HCT116 (cell line): Measurements from ENCODE around the gene PLCD1. TPM values are rescaled to one million over a fixed set of nuclear protein-coding genes. Genes with fewer than 3 reads are reported as not detected.

ENCODE experiments used
- ATAC-seq: fragments of 200-7000 bp; cut with Tn5 transposase; 2 replicates; pipeline ENCODE4 v1.9.1; 2020; ENCODE audit warnings: mild to moderate bottlenecking, moderate library complexity
- BruUV-seq: library from RNA; stranded (reverse); fragments of 400-500 nt; replicated peaks from 2 replicates; lab custom pipeline; 2021; lab: Mats Ljungman, UMichigan
- CTCF ChIA-PET: fragments of 300-600 bp; sonication (Branson Sonifier 250); formaldehyde crosslinking; loops from one replicate; lab custom pipeline; 2021; ENCODE audit warnings: antibody characterized with exemption; lab: Charles Lee
- POLR2A ChIA-PET: fragments of 300-600, 350-600 bp; sonication (Branson Sonifier 250); formaldehyde crosslinking; loops from one replicate; lab custom pipeline; 2021; ENCODE audit warnings: antibody characterized with exemption; lab: Charles Lee
- RAD21 ChIA-PET, 2 experiments: fragments of 300-600 bp; sonication (Branson Sonifier 250); formaldehyde crosslinking; loops; one replicate each; lab custom pipeline; 2023; ENCODE audit warnings: low total read pairs in 2 of 2; ENCODE audit not compliant: uncharacterized antibody in 2 of 2, unreplicated experiment in 2 of 2, low non-redundant PET in 1 of 2; lab: Charles Lee
- DNase-seq: peaks from one replicate; pipeline ENCODE4 v3.0.0-alpha.2; 2010; ENCODE audit warnings: low read depth, low spot score
- H2AFZ ChIP-seq: fragments of 200-600 bp; shearing (Covaris generic), sonication (generic); 2 replicates; pipeline ENCODE4 v1.6.1; 2017; ENCODE audit warnings: low read depth, mixed run types, mixed read lengths, antibody characterized with exemption, low read length; ENCODE audit not compliant: poor library complexity, severe bottlenecking
- H3K27ac ChIP-seq: 2 replicates; pipeline ENCODE4 v1.5.1; 2012; ENCODE audit warnings: low read depth, low read length
- H3K27me3 ChIP-seq: fragments of 200-600 bp; sonication (generic); 2 replicates; pipeline ENCODE4 v1.6.1; 2016; ENCODE audit warnings: mixed run types, low read length, mixed read lengths; ENCODE audit not compliant: insufficient read depth
- H3K36me3 ChIP-seq, 2 experiments: fragments of 200-500 bp in 1 of 2; fragments of 200-600 bp in 1 of 2; sonication (Bioruptor generic) in 1 of 2; sonication (generic) in 1 of 2; 2 replicates each; pipeline versions ENCODE4 v1.5.1 to v1.6.1; 2014 to 2016; ENCODE audit warnings: low read length in 2 of 2, inconsistent platforms in 1 of 2, mixed read lengths in 1 of 2, mixed run types in 1 of 2; ENCODE audit not compliant: insufficient read depth in 2 of 2, control insufficient read depth in 1 of 2
- H3K4me1 ChIP-seq, 2 experiments: fragments of 200-600 bp in 1 of 2; sonication (generic) in 1 of 2; 2 replicates each; pipeline versions ENCODE4 v1.5.1 to v1.6.1; 2012 to 2017; ENCODE audit warnings: low read length in 2 of 2, inconsistent platforms in 1 of 2, mild to moderate bottlenecking in 1 of 2, mixed read lengths in 1 of 2, mixed run types in 1 of 2, moderate library complexity in 1 of 2; ENCODE audit not compliant: insufficient read depth in 2 of 2, control insufficient read depth in 1 of 2
- H3K4me2 ChIP-seq: fragments of 200-600 bp; sonication (generic); 2 replicates; pipeline ENCODE4 v1.6.1; 2017; ENCODE audit warnings: mixed run types, low read length, mixed read lengths
- H3K4me3 ChIP-seq, 2 experiments: fragments of 200-600 bp in 1 of 2; sonication (generic) in 1 of 2; replicated peaks in 1 of 2; 2 replicates each; pipeline ENCODE4 v1.5.1; 2011 to 2016; ENCODE audit warnings: low read length in 2 of 2, control low read depth in 1 of 2, low read depth in 1 of 2, mild to moderate bottlenecking in 1 of 2, mixed read lengths in 1 of 2, mixed run types in 1 of 2
- H3K79me2 ChIP-seq: fragments of 200-600 bp; sonication (generic); 2 replicates; pipeline ENCODE4 v1.6.1; 2017; ENCODE audit warnings: mild to moderate bottlenecking, mixed run types, low read length, moderate library complexity, mixed read lengths; ENCODE audit not compliant: insufficient read depth
- H3K9ac ChIP-seq: fragments of 200-600 bp; sonication (generic); 2 replicates; pipeline ENCODE4 v1.6.1; 2016; ENCODE audit warnings: low read length, mixed read lengths
- H3K9me2 ChIP-seq: fragments of 200-600 bp; sonication (generic), shearing (Covaris generic); 2 replicates; pipeline ENCODE4 v1.6.1; 2017; ENCODE audit warnings: mixed run types, mild to moderate bottlenecking, moderate library complexity; ENCODE audit not compliant: insufficient read depth
- H3K9me3 ChIP-seq, 2 experiments: fragments of 200-500 bp in 1 of 2; fragments of 200-600 bp in 1 of 2; sonication (Bioruptor generic) in 1 of 2; sonication (generic) in 1 of 2; 2 replicates each; pipeline ENCODE4 v1.6.1; 2014 to 2017; ENCODE audit warnings: low read length in 2 of 2, mixed read lengths in 2 of 2, inconsistent platforms in 1 of 2, low read depth in 1 of 2, mild to moderate bottlenecking in 1 of 2, mixed run types in 1 of 2, moderate library complexity in 1 of 2; ENCODE audit not compliant: control insufficient read depth in 1 of 2, insufficient read depth in 1 of 2
- H4K20me1 ChIP-seq: fragments of 200-600 bp; sonication (generic), shearing (Covaris generic); 2 replicates; pipeline ENCODE4 v1.6.1; 2017; ENCODE audit warnings: mixed run types, mild to moderate bottlenecking, moderate library complexity; ENCODE audit not compliant: insufficient read depth
- CBX3 ChIP-seq: IDR thresholded peaks from 2 replicates; pipeline ENCODE4 v1.6.1; 2012; ENCODE audit warnings: low read depth
- EGR1 ChIP-seq: IDR thresholded peaks from 2 replicates; pipeline ENCODE4 v1.6.1; 2012; ENCODE audit warnings: low read depth
- ELF1 ChIP-seq: IDR thresholded peaks from 2 replicates; pipeline ENCODE4 v1.6.1; 2012; ENCODE audit warnings: low read depth, borderline replicate concordance
- EZH2 ChIP-seq: fragments of 200-600 bp; sonication (generic); IDR thresholded peaks from 2 replicates; pipeline ENCODE4 v1.6.1; 2017; ENCODE audit warnings: antibody characterized with exemption, mixed run types
- EZH2phosphoT487 ChIP-seq: fragments of 200-600 bp; IDR thresholded peaks from 2 replicates; pipeline ENCODE4 v1.6.1; 2018; ENCODE audit warnings: antibody characterized with exemption, borderline replicate concordance
- FOSL1 ChIP-seq: IDR thresholded peaks from 2 replicates; pipeline ENCODE4 v1.6.1; 2012; ENCODE audit warnings: low read depth
- JUND ChIP-seq: IDR thresholded peaks from 2 replicates; pipeline ENCODE4 v1.6.1; 2012
- MAX ChIP-seq: IDR thresholded peaks from 2 replicates; pipeline ENCODE4 v1.6.1; 2012
- POLR2A ChIP-seq: IDR thresholded peaks from 2 replicates; pipeline ENCODE4 v1.7.0; 2011; ENCODE audit warnings: borderline replicate concordance; ENCODE audit not compliant: insufficient read depth, insufficient read length; ENCODE audit errors: extremely low read depth
- POLR2AphosphoS5 ChIP-seq: IDR thresholded peaks from 2 replicates; pipeline ENCODE4 v1.6.1; 2011; ENCODE audit warnings: mild to moderate bottlenecking, low read depth, low read length, moderate library complexity
- RAD21 ChIP-seq: IDR thresholded peaks from 2 replicates; pipeline ENCODE4 v1.6.1; 2012; ENCODE audit warnings: low read depth, mild to moderate bottlenecking
- REST ChIP-seq: IDR thresholded peaks from 2 replicates; pipeline ENCODE4 v1.6.1; 2012; ENCODE audit warnings: low read depth
- SP1 ChIP-seq: IDR thresholded peaks from 2 replicates; pipeline ENCODE4 v1.6.1; 2012; ENCODE audit warnings: low read depth
- SRF ChIP-seq: IDR thresholded peaks from 2 replicates; pipeline ENCODE4 v1.6.1; 2012; ENCODE audit warnings: low read depth
- YY1 ChIP-seq: IDR thresholded peaks from 2 replicates; pipeline ENCODE4 v1.6.1; 2011; ENCODE audit warnings: low read length, low read depth, moderate library complexity, mild to moderate bottlenecking; ENCODE audit not compliant: insufficient replicate concordance; ENCODE audit errors: extremely low read depth
- ZBTB33 ChIP-seq: IDR thresholded peaks from 2 replicates; pipeline ENCODE4 v1.6.1; 2011; ENCODE audit warnings: mild to moderate bottlenecking, low read length, moderate library complexity; ENCODE audit not compliant: insufficient replicate concordance; ENCODE audit errors: extremely low read depth
- ZFX ChIP-seq: fragments of 450-650 bp; IDR thresholded peaks from 2 replicates; pipeline ENCODE4 v1.6.1; 2017
- ZNF274 ChIP-seq: fragments of 200-500 bp; sonication (Bioruptor generic); IDR thresholded peaks from 2 replicates; pipeline ENCODE4 v1.6.1; 2014; ENCODE audit warnings: mild to moderate bottlenecking, low read depth, low read length, inconsistent platforms
- intact Hi-C: fragments of 100-400 bp; cut with micrococcal nuclease; formaldehyde crosslinking; loops from 2 replicates; pipeline ENCODE4 v1.10.0; 2022
- total RNA-seq: library from RNA; stranded (reverse); gene quantifications from one replicate; pipeline ENCODE4 v1.2.1, GENCODE V29; 2021; ENCODE audit not compliant: unreplicated experiment

PLCD1 gene
- total RNA-seq, 1 experiment from 2014 or later = 15.9 TPM

GRCh38 chr3:37963016-37963415 is 66.4 kb downstream of the PLCD1 start:
- no peak overlapping the region for H3K4me2 ChIP-seq
- no peaks in the 10 kb centered on the region for H3K79me2 ChIP-seq
- no peak overlapping the region for H3K9ac ChIP-seq
- no peaks in the 10 kb centered on the region for H3K9me2 ChIP-seq
- no peaks in the 10 kb centered on the region for H3K9me3 ChIP-seq
- H3K4me3 ChIP-seq = no peak overlapping the region
- BruUV-seq = no TSS peak
- H3K27me3 ChIP-seq = no peaks in the 10 kb centered on the region
- H3K4me1 ChIP-seq = no peaks in the 10 kb centered on the region
- ChIA-PET POLR2A (no interaction called here), RAD21 (no interaction called here), CTCF (interaction anchor here (2.9 kb wide), 1 partner anchor 12 kb away, joined by 9 read pairs; no protein-coding TSS in a partner anchor)
- no peak for TF ChIP-seq YY1
- TF ChIP-seq JUND = no peak
- no peak for TF ChIP-seq POLR2AphosphoS5
- TF ChIP-seq ELF1 = no peak
- TF ChIP-seq SRF = no peak
- no peak for TF ChIP-seq REST
- no peak for TF ChIP-seq ZBTB33
- TF ChIP-seq EGR1 = no peak
- TF ChIP-seq SP1 = no peak
- TF ChIP-seq EZH2phosphoT487 = no peak
- no peak for TF ChIP-seq RAD21
- no peak for TF ChIP-seq ZFX
- TF ChIP-seq EZH2 = no peak
- no peak for TF ChIP-seq FOSL1
- TF ChIP-seq CBX3 = no peak
- TF ChIP-seq MAX = no peak
- TF ChIP-seq POLR2A = no peak
- no peak for TF ChIP-seq ZNF274
- no peak overlapping the region for H2AFZ ChIP-seq
- DNase-seq = no peak
- 0 out of 2 replicates have a peak, but pooled peaks cover 5% of the 10 kb centered on the region for H4K20me1 ChIP-seq
- no peak overlapping the region for H3K27ac ChIP-seq
- ATAC-seq = no peak
- intact Hi-C loops = no loop called here
- H3K36me3 ChIP-seq = no peaks in the 10 kb centered on the region
